NCI-H2171 (cell line): ENCODE measurements around the gene RFX3.
"Not testable (repeated sequence)": the region's sequence is repeated elsewhere in the genome, so short reads cannot be mapped to it uniquely, and the experiment has no call there.

Experiments used
- DNase-seq: peaks from one replicate; lab custom pipeline; 2025; lab: John Stamatoyannopoulos, UW

RFX3 gene

GRCh38 chr9:3346549-3346948 lies 179.3 kb downstream of the RFX3 start:
- no peak for DNase-seq

- DNase-seq: no peak
These were observed 182.1 kb downstream of the RFX3 start for GRCh38 chr9:3343671-3344070.

GRCh38 chr9:3342159-3342777 lies 183.5 kb downstream of the RFX3 start:
- DNase-seq: no peak

GRCh38 chr9:3337515-3338225 lies 188.1 kb downstream of the RFX3 start:
- no peak for DNase-seq

GRCh38 chr9:3336951-3337350 lies 188.8 kb downstream of the RFX3 start:
- no peak for DNase-seq

- no peak for DNase-seq
These were observed 193.0 kb downstream of the RFX3 start for GRCh38 chr9:3332802-3333201.

- no peak for DNase-seq
These were observed 194.0 kb downstream of the RFX3 start for GRCh38 chr9:3331801-3332200.

GRCh38 chr9:3330792-3331420 lies 194.9 kb downstream of the RFX3 start:
- DNase-seq: no peak

- no peak for DNase-seq
These were observed 196.4 kb downstream of the RFX3 start for GRCh38 chr9:3329361-3329760.

GRCh38 chr9:3323714-3324113 lies 202.1 kb downstream of the RFX3 start:
- no peak for DNase-seq

GRCh38 chr9:3321186-3321585 lies 204.6 kb downstream of the RFX3 start:
- DNase-seq: no peak

- not testable (repeated sequence) for DNase-seq
These were observed 213.2 kb downstream of the RFX3 start for GRCh38 chr9:3312595-3312994.

GRCh38 chr9:3308609-3309008 lies 217.2 kb downstream of the RFX3 start:
- DNase-seq: no peak

- DNase-seq: not testable (repeated sequence)
These were observed 221.4 kb downstream of the RFX3 start for GRCh38 chr9:3304388-3304787.

- no peak for DNase-seq
These were observed 225.9 kb downstream of the RFX3 start for GRCh38 chr9:3299872-3300271.

- no peak for DNase-seq
These were observed 229.3 kb downstream of the RFX3 start for GRCh38 chr9:3296536-3296935.

GRCh38 chr9:3292311-3292710 lies 233.5 kb downstream of the RFX3 start:
- DNase-seq: no peak

GRCh38 chr9:3290231-3290840 lies 235.5 kb downstream of the RFX3 start:
- DNase-seq: no peak

GRCh38 chr9:3288686-3289085 lies 237.1 kb downstream of the RFX3 start:
- DNase-seq: no peak

- DNase-seq: no peak
These were observed 240.2 kb downstream of the RFX3 start for GRCh38 chr9:3285365-3286161.

GRCh38 chr9:3282365-3282764 lies 243.4 kb downstream of the RFX3 start:
- no peak for DNase-seq

- DNase-seq: no peak
These were observed 244.4 kb downstream of the RFX3 start for GRCh38 chr9:3281399-3281798.
